GM19467 (cell line): ENCODE results near the gene TRAPPC12.
"Not testable (repeated sequence)": the region's sequence is repeated elsewhere in the genome, so short reads cannot be mapped to it uniquely, and the experiment has no call there.

Experiments
- ATAC-seq: cut with Tn5 transposase; IDR thresholded peaks from one replicate; pipeline ENCODE4 v1.9.1; 2021; ENCODE audit warnings: mild to moderate bottlenecking, moderate library complexity; ENCODE audit not compliant: unreplicated experiment

TRAPPC12 gene

GRCh38 chr2:3451926-3452671 lies 72.6 kb downstream of the TRAPPC12 start:
- no peak for ATAC-seq

GRCh38 chr2:3453190-3453999 lies 73.9 kb downstream of the TRAPPC12 start:
- no peak for ATAC-seq

DNA sequence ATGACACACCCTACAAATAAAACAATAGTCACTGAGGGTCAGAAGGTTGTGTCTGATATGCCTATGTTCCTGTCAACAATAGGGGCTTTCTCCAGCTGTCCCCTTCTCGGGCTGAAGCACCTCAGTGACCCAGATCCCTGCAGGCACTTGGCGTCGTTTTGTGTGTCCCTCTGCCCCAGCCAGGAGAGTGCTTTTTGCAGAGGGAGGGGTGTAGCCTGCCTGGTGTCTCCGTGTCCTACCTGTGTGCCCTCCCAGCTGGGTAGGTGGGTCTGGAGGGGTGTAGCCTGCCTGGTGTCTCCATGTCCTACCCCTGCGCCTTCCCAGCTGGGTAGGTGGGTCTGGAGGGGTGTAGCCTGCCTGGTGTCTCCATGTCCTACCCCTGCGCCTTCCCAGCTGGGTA lies 74.5 kb downstream of the TRAPPC12 start:
- ATAC-seq: not testable (repeated sequence)

GRCh38 chr2:3454802-3455201 lies 75.3 kb downstream of the TRAPPC12 start:
- ATAC-seq: no peak

GRCh38 chr2:3456125-3456524 lies 76.6 kb downstream of the TRAPPC12 start:
- no peak for ATAC-seq

DNA sequence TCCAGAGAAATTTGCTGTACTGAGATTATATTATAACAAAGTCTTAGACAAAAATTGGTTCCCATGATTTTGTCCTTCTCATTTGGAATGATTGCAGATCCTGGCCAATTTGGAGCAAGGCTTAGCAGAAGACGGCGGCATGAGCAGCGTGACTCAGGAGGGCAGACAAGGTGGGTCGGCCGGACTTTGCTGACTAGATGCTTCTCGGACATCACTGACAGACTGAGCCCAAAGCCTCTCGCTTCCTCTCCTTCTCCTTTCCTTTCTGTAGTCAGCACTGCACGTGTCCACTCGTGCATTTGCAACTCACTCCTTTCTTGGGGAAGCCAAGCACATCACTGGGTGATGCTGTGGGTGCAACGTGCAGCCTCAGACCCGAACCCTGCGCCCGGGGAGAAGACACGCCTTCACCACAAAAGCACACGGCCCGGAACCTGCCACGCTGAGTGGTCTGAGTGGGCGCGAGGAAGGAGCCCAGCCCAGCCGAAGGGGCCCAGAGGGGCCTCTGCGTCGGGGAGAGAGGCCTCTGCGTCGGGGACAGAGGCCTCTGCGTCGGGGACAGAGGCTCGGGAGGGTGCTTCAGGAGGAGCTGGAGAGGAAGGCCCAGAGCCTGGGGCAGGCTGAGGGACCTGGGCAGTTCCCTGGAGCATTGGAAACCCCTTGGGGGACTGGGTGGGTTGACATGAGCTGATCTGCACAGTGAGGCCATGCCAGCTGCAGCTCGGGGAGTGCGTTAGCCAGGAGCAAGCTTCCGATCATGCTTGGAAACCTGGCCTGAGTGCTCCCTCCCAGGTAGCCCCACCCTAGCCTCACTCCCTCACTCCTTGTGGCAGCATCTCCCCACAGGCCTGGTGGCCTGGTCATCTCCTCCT lies 78.3 kb downstream of the TRAPPC12 start:
- no peak for ATAC-seq

GRCh38 chr2:3458396-3459184 lies 79.1 kb downstream of the TRAPPC12 start:
- no peak for ATAC-seq

DNA sequence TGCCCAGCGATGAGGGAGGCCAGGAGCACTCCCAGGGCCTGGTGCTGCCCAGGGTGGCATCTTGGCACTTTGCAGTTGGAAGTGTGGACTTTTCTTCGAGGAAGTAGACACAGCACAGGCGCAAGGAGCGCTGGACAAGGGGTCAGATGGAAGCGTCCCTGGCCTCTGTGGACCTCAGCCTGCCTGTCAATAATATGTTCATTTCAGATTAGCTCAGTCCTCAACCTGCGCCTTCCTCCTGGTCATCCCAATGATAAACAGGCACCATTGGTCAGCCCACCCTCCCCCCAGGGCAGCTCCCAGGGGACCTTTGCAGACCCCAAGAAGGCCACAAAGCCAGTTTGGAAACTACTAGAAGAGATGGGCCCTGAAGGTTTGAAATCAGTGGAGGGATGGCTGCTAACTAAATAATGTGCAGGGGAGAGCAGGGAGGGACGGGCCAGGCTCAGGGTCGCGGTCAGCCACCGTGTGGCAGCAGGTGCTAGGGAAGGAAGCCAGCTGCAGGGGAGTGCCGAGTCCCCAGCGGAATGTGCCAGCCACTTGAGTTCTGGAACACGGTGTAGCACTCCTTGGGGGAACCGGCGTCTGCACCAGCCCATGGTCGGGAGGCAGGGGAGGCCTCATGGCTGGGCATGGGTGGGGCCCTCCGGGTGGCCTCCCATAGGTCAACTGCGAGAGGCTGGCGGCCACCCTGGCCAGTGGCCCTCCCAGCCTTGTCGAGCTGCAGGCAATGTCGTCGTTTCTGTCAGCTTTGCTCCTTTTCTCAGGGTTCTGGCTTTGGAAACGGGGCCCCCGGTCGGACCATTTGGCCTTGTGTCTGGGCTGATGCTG lies 79.9 kb downstream of the TRAPPC12 start:
- ATAC-seq: no peak

- no peak for ATAC-seq
Observed at GRCh38 chr2:3460156-3460555, 80.7 kb downstream of the TRAPPC12 start.

DNA sequence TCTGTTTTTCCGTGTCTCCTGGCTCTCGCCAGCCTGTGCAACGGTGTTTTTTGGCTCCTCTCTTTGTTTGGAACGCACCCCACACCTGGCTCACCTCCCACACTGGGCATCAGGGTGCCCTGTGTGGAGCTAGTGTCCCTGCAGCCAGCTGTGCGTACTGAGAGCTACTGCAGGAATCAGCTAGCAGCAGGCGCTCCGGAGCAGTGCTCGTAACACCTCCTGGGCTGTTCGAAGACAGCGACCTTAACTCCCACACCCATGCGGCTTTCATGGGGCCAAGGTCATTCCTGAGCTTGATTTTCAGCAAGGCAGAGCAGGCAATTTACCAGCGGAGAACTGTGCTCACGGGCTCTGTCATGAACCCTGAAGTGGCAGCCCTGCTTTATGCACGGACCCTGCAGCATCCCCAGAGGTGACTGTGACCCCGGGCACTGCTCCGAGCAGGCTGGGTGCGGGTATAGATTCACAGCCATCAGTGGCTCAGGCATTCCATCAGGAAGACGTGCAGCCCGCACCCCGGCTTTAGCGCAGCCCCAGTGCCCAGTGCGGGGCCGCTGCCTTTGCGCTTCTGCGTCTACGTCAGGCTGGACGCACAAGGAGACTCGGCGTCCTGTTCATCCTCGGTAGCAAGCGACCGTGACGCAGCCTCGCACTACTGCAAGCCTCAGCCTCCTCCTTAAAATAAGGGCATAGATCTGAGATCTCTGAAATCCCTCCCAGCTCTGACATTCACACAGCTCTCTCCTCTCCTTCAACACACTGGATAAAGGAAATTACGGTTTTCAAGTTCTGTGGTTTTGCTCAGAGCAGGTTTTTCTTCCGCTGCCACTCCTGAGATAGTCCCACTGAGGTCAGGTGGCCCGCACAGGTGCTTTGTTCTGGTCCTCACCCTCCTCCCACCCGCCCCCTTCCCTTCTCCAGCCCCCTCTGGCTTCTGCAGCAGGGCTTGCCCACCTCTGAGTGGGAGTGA lies 81.6 kb downstream of the TRAPPC12 start:
- ATAC-seq: no peak

- ATAC-seq: peak; percentile 68
Observed at GRCh38 chr2:3461801-3462492, 82.5 kb downstream of the TRAPPC12 start.

GRCh38 chr2:3462493-3463104 lies 83.1 kb downstream of the TRAPPC12 start:
- no peak for ATAC-seq

DNA sequence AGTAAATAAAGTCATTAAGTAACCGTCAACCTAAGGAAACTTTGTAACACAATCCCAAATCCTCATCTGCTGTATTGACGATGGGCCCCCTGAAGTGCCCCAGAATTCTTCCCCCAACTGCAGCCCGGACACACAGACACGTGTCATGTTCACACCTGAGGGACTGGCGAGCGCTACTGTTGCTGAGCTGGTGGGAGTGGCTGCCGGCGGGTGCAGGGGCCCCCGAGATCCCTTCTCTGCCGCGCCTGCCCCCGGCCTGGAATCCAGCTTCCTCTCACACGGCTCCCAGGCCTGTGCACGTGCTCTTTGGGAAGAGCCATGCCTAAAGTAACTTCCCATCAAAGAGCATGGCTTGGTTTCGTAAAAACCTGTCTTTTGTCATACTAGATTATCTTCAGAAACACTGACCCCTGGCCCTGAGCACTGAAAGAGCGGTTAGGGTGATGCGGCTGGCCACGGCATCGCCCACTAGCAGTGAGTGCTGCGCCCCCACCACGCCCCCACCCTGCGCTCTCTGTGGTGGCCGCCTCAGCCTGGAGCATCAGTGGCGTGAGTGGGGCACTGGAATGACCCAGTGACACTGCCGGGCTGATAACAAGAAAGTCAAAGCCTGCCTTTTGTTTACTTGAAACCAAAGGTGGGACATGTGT lies 83.8 kb downstream of the TRAPPC12 start:
- no peak for ATAC-seq

GRCh38 chr2:3463944-3464343 lies 84.5 kb downstream of the TRAPPC12 start:
- no peak for ATAC-seq

DNA sequence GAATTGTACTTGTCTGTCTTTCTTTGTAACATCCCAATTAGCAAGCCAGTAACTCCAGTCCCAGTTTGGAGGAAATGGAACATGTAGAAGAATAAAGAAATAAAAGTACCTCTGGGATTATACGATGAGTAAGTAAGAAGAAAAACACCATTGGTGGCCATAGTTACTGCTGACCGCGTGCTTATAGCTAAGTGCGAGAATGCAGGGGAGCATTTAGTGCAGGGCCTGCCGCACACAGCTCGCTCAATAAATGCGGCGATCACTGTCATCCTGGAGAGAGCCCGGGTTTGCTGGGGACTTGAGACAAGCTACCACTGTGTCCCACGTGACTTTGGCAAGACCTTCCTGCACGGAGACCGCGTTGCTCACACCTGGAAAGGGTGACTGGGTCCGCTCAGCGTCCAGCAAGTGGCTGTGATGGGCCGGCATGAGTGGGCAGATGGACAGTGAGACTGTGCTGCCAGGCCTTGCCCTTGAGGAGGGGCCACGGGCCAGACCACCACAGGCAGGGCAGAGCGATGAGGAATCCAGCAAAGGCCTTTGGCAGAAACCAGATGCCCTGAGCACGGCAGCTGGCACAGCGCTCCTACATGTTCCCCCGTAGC lies 85.0 kb downstream of the TRAPPC12 start:
- no peak for ATAC-seq

GRCh38 chr2:3465328-3465727 lies 85.8 kb downstream of the TRAPPC12 start:
- ATAC-seq: no peak
